Breast epithelium (tissue), 4 donors: ENCODE measurements around the gene CTDNEP1. TPM values are rescaled to one million over a fixed set of nuclear protein-coding genes. Genes with fewer than 3 reads are reported as not detected.

Experiments
- DNase-seq, 2 donors: peaks; one replicate each; pipeline ENCODE4 v3.0.0-alpha.2; 2019; ENCODE audit warnings: low spot score in 2 of 2
- H3K27ac ChIP-seq, 2 donors: fragments of 200-600 bp; sonication (generic) in 1 of 2; one replicate each; pipeline ENCODE4 v1.5.1; 2016 to 2019; ENCODE audit warnings: mild to moderate bottlenecking in 1 of 2
- H3K27me3 ChIP-seq, 2 donors: fragments of 200-600 bp; sonication (generic) in 1 of 2; one replicate each; pipeline versions ENCODE4 v1.5.1 to v1.6.0; 2017 to 2019; ENCODE audit warnings: control low read depth in 1 of 2, mild to moderate bottlenecking in 1 of 2
- H3K36me3 ChIP-seq: fragments of 200-600 bp; one replicate; pipeline ENCODE4 v1.5.1; 2019
- H3K4me1 ChIP-seq, 2 donors: fragments of 200-600 bp; sonication (generic); one replicate each; pipeline ENCODE4 v1.5.1; 2016 to 2019; ENCODE audit warnings: control low read depth in 1 of 2
- H3K4me3 ChIP-seq, 3 donors: fragments of 200-600 bp; sonication (generic); 1 replicate in 2 of 3; 2 replicates in 1 of 3; pipeline ENCODE4 v1.5.1; 2016 to 2019; ENCODE audit warnings: mild to moderate bottlenecking in 3 of 3, moderate library complexity in 2 of 3
- H3K9me3 ChIP-seq, 2 donors: fragments of 200-600 bp; sonication (generic) in 1 of 2; one replicate each; pipeline ENCODE4 v1.5.1; 2016 to 2019; ENCODE audit warnings: control low read depth in 1 of 2
- POLR2A ChIP-seq: fragments of 450-650 bp; IDR thresholded peaks from one replicate; pipeline ENCODE4 v1.6.1; 2016; ENCODE audit warnings: antibody characterized with exemption, mild to moderate bottlenecking, moderate library complexity
- POLR2AphosphoS5 ChIP-seq, 3 donors: sonication (generic); formaldehyde crosslinking; IDR thresholded peaks; one replicate each; pipeline ENCODE4 v1.6.1; 2017; ENCODE audit warnings: antibody characterized with exemption in 3 of 3
- intact Hi-C: fragments of 100-400 bp; cut with DNase I; formaldehyde crosslinking; loops from one replicate; pipeline ENCODE4 v1.15.1; 2023; ENCODE audit warnings: low total_unique reads
- total RNA-seq, 3 donors: library from RNA; depleted of rRNA; stranded (reverse); fragments of >200 nt; gene quantifications; one replicate each; pipeline ENCODE4 v1.1.0, GENCODE V29; 2016
- TF ChIP-seq, protein P1 (sequence below), 3 donors: fragments of 450-650 bp; IDR thresholded peaks; one replicate each; pipeline ENCODE4 v1.5.1; 2016 to 2017; ENCODE audit warnings: antibody characterized with exemption in 3 of 3, mild to moderate bottlenecking in 3 of 3, moderate library complexity in 3 of 3

CTDNEP1 gene
- total RNA-seq, result 10 to 100 TPM; 35.7 to 67.5 (median 60.5) TPM

DNA sequence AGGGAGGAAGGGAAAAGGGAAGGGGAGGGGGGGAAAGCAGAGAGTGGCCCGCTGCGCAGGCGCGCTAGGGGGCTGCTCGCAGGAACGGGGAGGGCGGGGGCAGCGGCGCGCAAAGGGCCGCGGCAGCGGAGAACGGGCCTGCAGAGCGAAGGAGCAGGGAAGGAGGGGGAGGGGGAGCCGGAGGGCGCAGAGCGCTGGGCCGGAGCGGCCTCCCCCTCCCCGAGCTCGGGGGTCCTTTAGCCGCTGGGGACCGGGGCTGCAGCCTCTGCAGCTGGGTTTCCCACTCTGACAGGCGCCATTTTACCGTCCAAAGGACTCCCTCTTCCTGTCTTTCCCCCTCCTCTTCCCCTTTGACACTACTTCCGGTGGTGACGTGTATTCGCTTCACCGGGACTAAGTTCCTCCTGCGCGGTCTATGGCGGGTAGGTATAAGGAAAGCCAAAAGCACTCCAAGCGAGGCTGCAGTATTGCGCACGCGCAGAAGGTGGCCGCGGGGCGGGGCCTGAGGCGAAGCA is at the start of gene CTDNEP1:
Gene CTDNEP1 (minus strand): TSS at position 74 of the 515 bp plus-strand sequence. CDS start 438 bp downstream, outside the sequence.
- TF ChIP-seq POLR2A (no peak), POLR2AphosphoS5 (IDR thresholded peaks at IDR 0.05) (no peak)
- TF ChIP-seq, protein P1, sequence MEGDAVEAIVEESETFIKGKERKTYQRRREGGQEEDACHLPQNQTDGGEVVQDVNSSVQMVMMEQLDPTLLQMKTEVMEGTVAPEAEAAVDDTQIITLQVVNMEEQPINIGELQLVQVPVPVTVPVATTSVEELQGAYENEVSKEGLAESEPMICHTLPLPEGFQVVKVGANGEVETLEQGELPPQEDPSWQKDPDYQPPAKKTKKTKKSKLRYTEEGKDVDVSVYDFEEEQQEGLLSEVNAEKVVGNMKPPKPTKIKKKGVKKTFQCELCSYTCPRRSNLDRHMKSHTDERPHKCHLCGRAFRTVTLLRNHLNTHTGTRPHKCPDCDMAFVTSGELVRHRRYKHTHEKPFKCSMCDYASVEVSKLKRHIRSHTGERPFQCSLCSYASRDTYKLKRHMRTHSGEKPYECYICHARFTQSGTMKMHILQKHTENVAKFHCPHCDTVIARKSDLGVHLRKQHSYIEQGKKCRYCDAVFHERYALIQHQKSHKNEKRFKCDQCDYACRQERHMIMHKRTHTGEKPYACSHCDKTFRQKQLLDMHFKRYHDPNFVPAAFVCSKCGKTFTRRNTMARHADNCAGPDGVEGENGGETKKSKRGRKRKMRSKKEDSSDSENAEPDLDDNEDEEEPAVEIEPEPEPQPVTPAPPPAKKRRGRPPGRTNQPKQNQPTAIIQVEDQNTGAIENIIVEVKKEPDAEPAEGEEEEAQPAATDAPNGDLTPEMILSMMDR (IDR thresholded peaks at IDR 0.05), result no peak
- intact Hi-C loops, result no loop called here
- H3K4me3 ChIP-seq, result peak within 1 kb of the TSS; percentile 84 to 93 (median 87)
- H3K27ac ChIP-seq, result peak within 1 kb of the TSS; percentile 100
- H3K36me3 ChIP-seq, result no peaks in the 10 kb centered on the region
- H3K9me3 ChIP-seq, result no peaks in the 10 kb centered on the region
- DNase-seq, result peak; percentile 98 to 99
- H3K4me1 ChIP-seq, result peaks cover 3 to 28% of the 10 kb centered on the region in 2 donors
- H3K27me3 ChIP-seq, result no peaks in the 10 kb centered on the region

DNA sequence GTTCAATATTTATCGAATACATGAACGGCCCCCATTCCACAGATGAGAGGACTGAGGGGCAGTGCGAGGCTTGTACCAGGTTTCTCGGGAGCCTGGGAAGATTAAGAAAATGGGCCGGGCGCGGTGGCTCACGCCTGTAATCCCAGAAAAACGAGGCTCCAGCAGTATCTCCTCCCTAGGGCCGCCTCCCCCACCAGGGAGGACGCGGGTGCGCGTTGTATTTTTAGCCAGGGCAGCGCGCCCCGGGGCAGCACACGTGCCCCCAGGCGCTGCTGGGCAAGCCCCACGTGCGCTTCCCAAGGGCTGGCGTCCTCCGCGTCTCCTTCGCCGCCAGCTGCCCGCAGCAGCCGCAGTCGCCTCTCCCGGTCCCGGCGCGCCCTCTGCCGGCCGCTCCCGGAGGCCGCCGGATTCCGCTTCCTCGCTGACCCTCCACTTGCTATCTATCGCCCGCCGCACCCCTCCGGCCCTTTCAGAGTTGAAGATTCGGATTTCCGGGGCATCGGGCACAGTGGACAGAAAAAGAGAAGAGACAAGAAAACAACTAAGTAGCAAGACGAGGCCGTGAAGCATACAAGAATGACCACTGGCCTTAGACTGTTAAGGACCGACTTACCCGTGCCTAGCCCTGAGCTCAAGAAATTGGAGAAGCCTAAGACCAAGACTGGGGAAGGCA is 44.8 kb upstream of the CTDNEP1 start:
- intact Hi-C loops, result no loop called here
- peak overlapping the region; percentile 12 to 26 for H3K27ac ChIP-seq
- H3K9me3 ChIP-seq, result no peaks in the 10 kb centered on the region
- no peaks in the 10 kb centered on the region for H3K27me3 ChIP-seq
- TF ChIP-seq POLR2AphosphoS5 (IDR thresholded peaks at IDR 0.05), result peak; percentile 15 to 59 (median 40)
- TF ChIP-seq POLR2A, result no peak
- TF ChIP-seq, protein P1 (IDR thresholded peaks at IDR 0.05), result peak; percentile 72 to 96 (median 91)
- peaks cover 4% of the 10 kb centered on the region in 2 donors for H3K4me1 ChIP-seq
- peak overlapping the region in 2 of 3 donors; percentile 34 to 54 for H3K4me3 ChIP-seq
- DNase-seq, result peak; percentile 63 to 75
- H3K36me3 ChIP-seq, result no peaks in the 10 kb centered on the region

DNA sequence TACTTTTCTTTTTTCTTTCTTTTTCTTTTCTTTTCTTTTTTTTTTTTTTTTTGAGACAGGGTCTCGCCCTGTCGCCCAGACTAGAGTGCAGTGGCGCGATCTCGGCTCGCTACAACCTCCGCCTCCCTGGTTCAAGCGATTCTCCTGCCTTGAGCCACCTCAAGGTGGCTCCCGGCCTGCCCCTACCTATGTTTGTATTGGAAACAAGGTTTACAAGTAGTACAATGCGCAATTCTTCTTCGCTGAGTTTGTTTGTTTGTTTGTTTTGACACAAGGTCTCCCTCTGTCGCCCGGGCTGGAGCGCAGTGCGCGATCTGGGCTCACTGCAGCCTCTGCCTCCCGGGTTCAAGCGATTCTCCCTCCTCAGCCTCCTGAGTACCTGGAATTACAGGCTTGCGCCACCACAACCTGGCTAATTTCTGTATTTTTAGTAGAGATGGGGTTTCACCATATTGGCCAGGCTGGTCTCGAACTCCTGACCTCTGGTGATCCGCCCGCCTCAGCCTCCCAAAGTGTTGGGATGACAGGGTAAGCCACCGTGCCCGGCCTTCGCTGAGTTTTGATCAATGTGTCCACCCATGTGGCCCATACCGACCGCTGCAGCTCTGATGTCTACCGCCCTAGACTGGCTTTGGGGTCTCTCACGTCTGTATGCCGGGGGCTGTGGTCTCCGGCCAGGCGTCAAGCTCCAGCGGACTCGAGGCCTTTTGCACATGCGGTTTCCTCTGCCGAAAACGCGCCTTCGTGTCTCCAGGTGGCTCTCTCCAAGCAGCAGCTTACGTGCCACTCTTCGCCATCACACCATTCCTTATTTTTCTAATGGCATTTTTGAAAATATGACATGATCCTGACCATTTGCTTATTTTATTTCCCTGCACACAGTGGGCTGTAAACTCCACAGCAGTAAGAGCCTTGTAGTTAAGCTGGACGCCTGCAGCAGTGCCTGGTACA is 44.0 kb upstream of the CTDNEP1 start:
- Histone ChIP-seq H3K9me3 (no peaks in the 10 kb centered on the region), H3K36me3 (no peaks in the 10 kb centered on the region), H3K4me1 (peaks cover 4% of the 10 kb centered on the region in 2 donors), H3K27ac (peak overlapping the region; percentile 26 to 29), H3K4me3 (peak overlapping the region in 2 of 3 donors; percentile 46 to 58), H3K27me3 (no peaks in the 10 kb centered on the region)
- TF ChIP-seq, protein P1 (IDR thresholded peaks at IDR 0.05), result peak in 1 of 3 donors; percentile 17
- no peak for TF ChIP-seq POLR2AphosphoS5 (IDR thresholded peaks at IDR 0.05)
- intact Hi-C loops, result loop anchor here (2.0 kb wide), 1 partner anchor 15 kb away; the partner anchor contains the start of gene SLC2A4
- no peak for DNase-seq

DNA sequence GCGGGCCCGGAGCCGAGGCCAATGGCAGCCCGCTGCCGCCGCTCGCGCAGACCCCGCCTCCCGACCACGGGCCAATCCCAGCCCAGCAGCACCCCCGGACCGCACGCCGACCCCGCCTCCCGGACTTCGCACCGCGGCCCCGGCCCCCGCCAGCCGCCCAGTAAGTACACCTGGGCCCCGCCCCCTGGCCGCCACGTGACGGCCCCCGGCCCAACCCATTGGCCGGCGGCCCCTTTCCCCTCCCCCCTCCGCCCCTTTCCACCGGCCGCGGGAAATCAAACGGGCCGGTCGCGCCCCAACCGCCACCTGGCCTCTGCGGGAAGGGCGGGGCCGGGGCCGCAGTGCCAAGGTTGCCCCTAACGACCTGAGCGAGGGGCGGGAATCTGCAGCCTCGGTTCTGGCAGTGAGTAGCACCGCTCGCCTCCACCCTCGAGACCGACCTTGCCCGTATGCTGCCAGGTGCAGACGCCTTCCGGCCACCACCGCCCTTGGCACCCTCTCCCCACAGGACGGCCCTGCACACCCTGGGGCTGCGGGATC is 43.1 kb upstream of the CTDNEP1 start, which contains the start of gene YBX2:
Gene YBX2 (minus strand): TSS at position 26 of the 540 bp plus-strand sequence. CDS start 139 bp downstream, outside the sequence.
- intact Hi-C loops, result loop anchor here (2.0 kb wide), 1 partner anchor 14 kb away; the partner anchor contains the start of gene SLC2A4
- TF ChIP-seq POLR2AphosphoS5 (IDR thresholded peaks at IDR 0.05) (no peak), POLR2A (no peak)
- TF ChIP-seq, protein P1 (IDR thresholded peaks at IDR 0.05), result no peak
- Histone ChIP-seq H3K27me3 (no peaks in the 10 kb centered on the region), H3K4me3 (peak within 1 kb of the TSS; percentile 0 to 58 (median 46)), H3K27ac (peak within 1 kb of the TSS; percentile 63 to 71), H3K9me3 (no peaks in the 10 kb centered on the region), H3K36me3 (no peaks in the 10 kb centered on the region), H3K4me1 (peaks cover 4% of the 10 kb centered on the region in 2 donors)
- peak; percentile 77 to 83 for DNase-seq
